A673 (cell line): ENCODE measurements around the gene SLC38A2.

Experiments
- CTCF ChIP-seq: fragments of 300-800, 200-600 bp; sonication (generic); conservative IDR thresholded peaks from 2 replicates; pipeline ENCODE4 v1.5.1; 2017; ENCODE audit warnings: low read depth, mild to moderate bottlenecking, antibody characterized with exemption, low read length, moderate library complexity, mixed read lengths
- EZH2 ChIP-seq: fragments of 200-600 bp; sonication (generic); IDR thresholded peaks from 2 replicates; pipeline ENCODE4 v1.6.1; 2017; ENCODE audit warnings: borderline replicate concordance, low read depth, mild to moderate bottlenecking, mixed read lengths, antibody characterized with exemption, low read length; ENCODE audit not compliant: poor library complexity, severe bottlenecking

- TF ChIP-seq CTCF (no peak), EZH2 (no peak)
Observed at GRCh38 chr12:46387670-46388069, 15.1 kb upstream of the SLC38A2 start.
